IMR-90 (cell line): ENCODE data around the gene TMEM72. TPM values are rescaled to one million over a fixed set of nuclear protein-coding genes. Genes with fewer than 3 reads are reported as not detected.

Experiments used
- ATAC-seq: fragments of 200-7000 bp; cut with Tn5 transposase; 2 replicates; pipeline ENCODE4 v1.9.1; 2020; ENCODE audit warnings: low read depth, mild to moderate bottlenecking, moderate library complexity
- BruUV-seq: library from RNA; stranded (reverse); fragments of 400-500 nt; replicated peaks from 2 replicates; lab custom pipeline; 2021; lab: Mats Ljungman, UMichigan
- CTCF ChIA-PET: fragments of 300-600 bp; formaldehyde crosslinking; extraction: SDS; loops from one replicate; lab custom pipeline; 2021; ENCODE audit warnings: antibody characterized with exemption; lab: Yijun Ruan, JAX
- POLR2A ChIA-PET: fragments of 300-600 bp; sonication (Branson Sonifier 250); formaldehyde crosslinking; loops from one replicate; lab custom pipeline; 2022; ENCODE audit warnings: antibody characterized with exemption; ENCODE audit not compliant: unreplicated experiment; lab: Charles Lee
- DNase-seq: peaks from one replicate; pipeline ENCODE4 v3.0.0; 2013
- H2AFZ ChIP-seq: replicated peaks from 2 replicates; pipeline ENCODE3; 2013; ENCODE audit warnings: low read length, mild to moderate bottlenecking; ENCODE audit not compliant: poor library complexity
- H2AK5ac ChIP-seq: 2 replicates; pipeline ENCODE4 v1.6.1; 2013; ENCODE audit warnings: low read depth, low read length, inconsistent platforms
- H2AK9ac ChIP-seq: replicated peaks from 2 replicates; pipeline ENCODE3; 2013; ENCODE audit warnings: mild to moderate bottlenecking, low read depth, low read length, moderate library complexity; ENCODE audit not compliant: poor library complexity
- H2BK120ac ChIP-seq: 2 replicates; pipeline ENCODE4 v1.6.1; 2013; ENCODE audit warnings: low read depth, low read length, inconsistent platforms
- H2BK15ac ChIP-seq: 3 replicates; pipeline ENCODE4 v1.6.1; 2013; ENCODE audit warnings: low read depth, low read length, inconsistent platforms
- H2BK20ac ChIP-seq: 2 replicates; pipeline ENCODE4 v1.6.1; 2013; ENCODE audit warnings: low read depth, mild to moderate bottlenecking, inconsistent platforms, low read length, moderate library complexity
- H2BK5ac ChIP-seq: 2 replicates; pipeline ENCODE4 v1.6.1; 2013; ENCODE audit warnings: mild to moderate bottlenecking, low read depth, low read length, inconsistent platforms; ENCODE audit not compliant: poor library complexity, severe bottlenecking
- H3K14ac ChIP-seq: replicated peaks from 2 replicates; pipeline ENCODE4 v1.6.1; 2013; ENCODE audit warnings: low read depth, low read length, inconsistent platforms
- H3K18ac ChIP-seq: 2 replicates; pipeline ENCODE4 v1.6.1; 2013; ENCODE audit warnings: low read depth, low read length, control low read depth
- H3K23ac ChIP-seq: 2 replicates; pipeline ENCODE4 v1.6.1; 2013; ENCODE audit warnings: low read depth, low read length, inconsistent platforms
- H3K27ac ChIP-seq: 2 replicates; pipeline ENCODE4 v1.5.1; 2013; ENCODE audit warnings: mild to moderate bottlenecking, control low read depth, low read length; ENCODE audit not compliant: insufficient read depth
- H3K27me3 ChIP-seq: 2 replicates; pipeline ENCODE4 v1.6.1; 2013; ENCODE audit warnings: low read length; ENCODE audit not compliant: control insufficient read depth, insufficient read depth
- H3K36me3 ChIP-seq: 2 replicates; pipeline ENCODE4 v1.6.1; 2013; ENCODE audit warnings: low read length, mixed read lengths; ENCODE audit not compliant: control insufficient read depth, insufficient read depth
- H3K4ac ChIP-seq: 2 replicates; pipeline ENCODE4 v1.6.1; 2013; ENCODE audit warnings: low read depth, low read length, inconsistent platforms
- H3K4me1 ChIP-seq: 2 replicates; pipeline ENCODE4 v1.6.1; 2013; ENCODE audit warnings: low read length, mixed read lengths; ENCODE audit not compliant: control insufficient read depth, insufficient read depth
- H3K4me2 ChIP-seq: 2 replicates; pipeline ENCODE4 v1.6.1; 2013; ENCODE audit warnings: low read depth, mild to moderate bottlenecking, control low read depth, low read length, moderate library complexity
- H3K4me3 ChIP-seq: 2 replicates; pipeline ENCODE4 v1.5.1; 2013; ENCODE audit warnings: low read depth, mild to moderate bottlenecking, control low read depth, low read length, moderate library complexity; ENCODE audit not compliant: insufficient read depth
- H3K56ac ChIP-seq: 2 replicates; pipeline ENCODE4 v1.6.1; 2013; ENCODE audit warnings: low read length, inconsistent platforms; ENCODE audit not compliant: insufficient read depth; ENCODE audit errors: extremely low read depth
- H3K79me1 ChIP-seq, 2 experiments: 2 replicates each; pipeline ENCODE4 v1.6.1; 2013; ENCODE audit warnings: low read length in 2 of 2, inconsistent platforms in 1 of 2, low read depth in 1 of 2
- H3K9ac ChIP-seq: 2 replicates; pipeline ENCODE4 v1.6.1; 2013; ENCODE audit warnings: low read depth, low read length, control low read depth
- H3K9me1 ChIP-seq: 2 replicates; pipeline ENCODE4 v1.6.1; 2013; ENCODE audit warnings: low read length, inconsistent platforms; ENCODE audit not compliant: insufficient read depth
- H3K9me3 ChIP-seq: 2 replicates; pipeline ENCODE4 v1.6.1; 2013; ENCODE audit warnings: low read length; ENCODE audit not compliant: control insufficient read depth, insufficient read depth
- H4K20me1 ChIP-seq: 2 replicates; pipeline ENCODE4 v1.6.1; 2013; ENCODE audit warnings: low read length, inconsistent platforms; ENCODE audit not compliant: insufficient read depth
- H4K5ac ChIP-seq: 2 replicates; pipeline ENCODE4 v1.6.1; 2013; ENCODE audit warnings: mild to moderate bottlenecking, low read depth, low read length, control low read depth
- H4K8ac ChIP-seq, 2 experiments: 2 replicates each; pipeline ENCODE4 v1.6.1; 2013; ENCODE audit warnings: low read depth in 2 of 2, low read length in 2 of 2, control low read depth in 1 of 2, inconsistent platforms in 1 of 2
- H4K91ac ChIP-seq: 2 replicates; pipeline ENCODE4 v1.6.1; 2013; ENCODE audit warnings: low read depth, low read length, inconsistent platforms; ENCODE audit not compliant: insufficient read depth
- BHLHE40 ChIP-seq: fragments of 150-350 bp; IDR thresholded peaks from 2 replicates; pipeline ENCODE4 v1.6.1; 2016; ENCODE audit warnings: mild to moderate bottlenecking, low read depth, low read length
- CEBPB ChIP-seq: IDR thresholded peaks from 2 replicates; pipeline ENCODE4 v1.6.1; 2012; ENCODE audit warnings: low read depth, low read length, improper control_type of control experiment
- CHD1 ChIP-seq: IDR thresholded peaks from 2 replicates; pipeline ENCODE4 v1.6.1; 2012; ENCODE audit warnings: low read depth, low read length, improper control_type of control experiment
- ELK1 ChIP-seq: fragments of 150-350 bp; IDR thresholded peaks from 2 replicates; pipeline ENCODE4 v1.6.1; 2016; ENCODE audit warnings: low read depth, mild to moderate bottlenecking, low read length, moderate library complexity, borderline replicate concordance
- FOS ChIP-seq: fragments of 150-350 bp; IDR thresholded peaks from 2 replicates; pipeline ENCODE4 v1.6.1; 2016; ENCODE audit warnings: low read depth, low read length
- MAFK ChIP-seq: IDR thresholded peaks from 2 replicates; pipeline ENCODE4 v1.6.1; 2012; ENCODE audit warnings: low read depth, low read length, improper control_type of control experiment
- MAZ ChIP-seq: IDR thresholded peaks from 2 replicates; pipeline ENCODE4 v1.6.1; 2012; ENCODE audit warnings: low read depth, mild to moderate bottlenecking, low read length, improper control_type of control experiment, moderate library complexity, borderline replicate concordance
- MXI1 ChIP-seq: IDR thresholded peaks from 2 replicates; pipeline ENCODE4 v1.6.1; 2012; ENCODE audit warnings: low read depth, mild to moderate bottlenecking, low read length, moderate library complexity, borderline replicate concordance
- POLR2A ChIP-seq: IDR thresholded peaks from 2 replicates; pipeline ENCODE4 v1.6.1; 2012; ENCODE audit warnings: mild to moderate bottlenecking, low read depth, low read length
- RAD21 ChIP-seq: IDR thresholded peaks from 2 replicates; pipeline ENCODE4 v1.6.1; 2012; ENCODE audit warnings: low read length, improper control_type of control experiment
- RCOR1 ChIP-seq: IDR thresholded peaks from 2 replicates; pipeline ENCODE4 v1.6.1; 2012; ENCODE audit warnings: mild to moderate bottlenecking, low read length, improper control_type of control experiment; ENCODE audit not compliant: insufficient replicate concordance
- RFX5 ChIP-seq: IDR thresholded peaks from 2 replicates; pipeline ENCODE4 v1.8.0; 2012; ENCODE audit warnings: low read depth, mild to moderate bottlenecking, low read length, moderate library complexity
- SMC3 ChIP-seq: fragments of 150-350 bp; IDR thresholded peaks from 2 replicates; pipeline ENCODE4 v1.6.1; 2016; ENCODE audit warnings: low read depth, mild to moderate bottlenecking, antibody characterized with exemption, low read length, moderate library complexity
- WGBS, 2 experiments: methylation state at CpG; one replicate each; pipeline versions ENCODE4 v1.1.5 to v1.1.7; 2013; ENCODE audit warnings: missing lambda C conversion rate in 2 of 2; ENCODE audit not compliant: insufficient read length in 1 of 2; ENCODE audit errors: extremely low coverage in 2 of 2; 5-methylcytosine and 5-hydroxymethylcytosine counted together
- dilution Hi-C: fragments of 300-500 bp; cut with HindIII; formaldehyde crosslinking; loops from one replicate; pipeline ENCODE4 v1.14.3; 2018; ENCODE audit warnings: low sequenced_read_pairs; ENCODE audit not compliant: unreplicated experiment
- in situ Hi-C: fragments of 300-500 bp; cut with MboI; formaldehyde crosslinking; loops from 3 replicates; pipeline ENCODE4 v1.14.3; 2019; ENCODE audit warnings: low sequenced_read_pairs, inconsistent platforms, mixed read lengths
- intact Hi-C: fragments of 100-400 bp; cut with micrococcal nuclease; formaldehyde crosslinking; loops from 2 replicates; pipeline ENCODE4 v1.10.0; 2022
- polyA plus RNA-seq, 3 experiments: library from polyadenylated mRNA; depleted of rRNA; stranded (reverse); fragments of >200 nt; gene quantifications; 2 replicates each; pipeline ENCODE4 v1.2.3, GENCODE V29; 2012; ENCODE audit warnings: low replicate concordance in 1 of 3
- total RNA-seq: library from RNA; depleted of rRNA; stranded (reverse); fragments of >200 nt; gene quantifications from 2 replicates; pipeline ENCODE4 v1.2.3, GENCODE V29; 2012
- TF ChIP-seq, protein P1 (sequence below): conservative IDR thresholded peaks from 2 replicates; pipeline ENCODE4 v1.5.1; 2012; ENCODE audit warnings: mild to moderate bottlenecking, low read depth, low read length, improper control_type of control experiment
- TF ChIP-seq, protein P2 (sequence below): fragments of 150-350 bp; IDR thresholded peaks from 2 replicates; pipeline ENCODE4 v1.6.1; 2017; ENCODE audit warnings: mild to moderate bottlenecking, antibody characterized with exemption, low read length, low read depth

The TMEM72 gene
- total and polyA plus RNA-seq, 2 of the 4 experiments (the other 2 are of a cell fraction), result not detected

DNA sequence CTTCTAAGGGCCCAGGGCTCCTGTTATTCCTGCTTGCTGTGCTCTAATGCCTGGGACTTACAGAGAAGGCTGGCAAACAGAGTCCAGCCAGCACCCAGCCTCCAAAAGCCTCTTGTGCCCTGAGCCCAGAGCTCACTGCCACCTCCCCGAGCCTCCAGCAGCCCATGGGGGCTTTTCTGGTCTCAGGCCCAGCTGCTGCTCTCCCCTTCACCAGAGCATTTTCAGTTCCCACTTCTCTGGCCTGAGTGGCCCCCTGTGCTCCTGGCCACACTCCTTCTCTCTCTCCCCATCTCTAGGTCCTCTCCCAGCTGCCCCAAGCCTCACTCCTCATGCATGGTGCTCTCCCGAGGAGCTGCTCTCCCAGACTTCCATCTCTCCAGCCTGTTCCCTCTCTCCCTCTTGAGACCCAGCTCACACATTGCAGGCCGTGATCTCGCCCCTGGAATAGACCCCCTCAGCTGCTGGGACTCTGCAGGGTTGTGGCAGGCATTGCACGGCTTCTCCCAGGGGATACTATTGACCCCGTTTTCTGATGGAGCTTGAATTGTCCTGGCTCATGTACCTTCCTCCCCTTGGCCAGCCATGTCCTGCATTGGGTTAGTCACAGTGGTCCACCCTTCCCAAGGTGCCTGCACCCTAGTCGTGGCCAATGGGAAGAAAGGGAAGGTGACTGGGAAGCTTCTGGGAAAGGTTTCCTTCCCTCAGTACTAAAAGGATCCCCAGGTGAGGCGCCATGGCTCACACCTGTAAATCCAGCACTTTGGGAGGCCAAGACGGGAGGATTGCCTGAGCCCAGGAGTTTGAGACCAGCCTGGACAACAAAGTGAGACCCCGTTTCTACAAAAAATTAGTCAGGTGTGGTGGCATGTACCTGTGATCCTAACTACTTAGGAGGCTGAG lies 39.4 kb downstream of the TMEM72 start:
- no peak overlapping the region for H2BK20ac ChIP-seq
- no peak overlapping the region for H3K18ac ChIP-seq
- H3K79me1 ChIP-seq, result no peaks in the 10 kb centered on the region
- no peak overlapping the region for H4K91ac ChIP-seq
- no peak overlapping the region for H2BK5ac ChIP-seq
- H3K4me2 ChIP-seq, result no peak overlapping the region
- H2BK15ac ChIP-seq, result no peak overlapping the region
- H3K27me3 ChIP-seq, result no peaks in the 10 kb centered on the region
- H3K23ac ChIP-seq, result no peak overlapping the region
- ChIA-PET POLR2A (no interaction called here), CTCF (no interaction called here)
- in situ Hi-C loops, result no loop called here
- peaks cover 9% of the 10 kb centered on the region for H3K4me1 ChIP-seq
- no peak for DNase-seq
- no peak overlapping the region for H4K5ac ChIP-seq
- no peak overlapping the region for H2AFZ ChIP-seq
- no peak overlapping the region for H2BK120ac ChIP-seq
- H2AK9ac ChIP-seq, result no peak overlapping the region
- WGBS, 2 experiments, result 85% methylated on average over 3 of the region's 10 CpGs; no CpG with 5 or more reads in 1 of the 2 experiments
- H3K14ac ChIP-seq, result 0 out of 2 replicates have a peak overlapping the region, but pooled peaks have one; percentile 21
- H3K9me3 ChIP-seq, result no peaks in the 10 kb centered on the region
- peak overlapping the region; percentile 25; the same call in 1 of the 2 replicates for H2AK5ac ChIP-seq
- intact Hi-C loops, result no loop called here
- no peak overlapping the region for H3K4me3 ChIP-seq
- ATAC-seq, result no peak
- no peak overlapping the region for H3K56ac ChIP-seq
- H3K9ac ChIP-seq, result no peak overlapping the region
- no peak overlapping the region for H3K4ac ChIP-seq
- H4K20me1 ChIP-seq, result no peaks in the 10 kb centered on the region
- BruUV-seq, result no TSS peak
- no peak overlapping the region for H3K27ac ChIP-seq
- no peaks in the 10 kb centered on the region for H3K36me3 ChIP-seq
- dilution Hi-C loops, result no loop called here
- peaks cover 6% of the 10 kb centered on the region for H3K9me1 ChIP-seq
- no peak overlapping the region for H4K8ac ChIP-seq
- TF ChIP-seq POLR2A (no peak), FOS (no peak), BHLHE40 (no peak), MAZ (no peak), RCOR1 (no peak), ELK1 (no peak), CHD1 (no peak), MAFK (no peak), RAD21 (no peak), SMC3 (no peak), MXI1 (no peak), CEBPB (no peak), RFX5 (no peak)
- TF ChIP-seq, protein P1, sequence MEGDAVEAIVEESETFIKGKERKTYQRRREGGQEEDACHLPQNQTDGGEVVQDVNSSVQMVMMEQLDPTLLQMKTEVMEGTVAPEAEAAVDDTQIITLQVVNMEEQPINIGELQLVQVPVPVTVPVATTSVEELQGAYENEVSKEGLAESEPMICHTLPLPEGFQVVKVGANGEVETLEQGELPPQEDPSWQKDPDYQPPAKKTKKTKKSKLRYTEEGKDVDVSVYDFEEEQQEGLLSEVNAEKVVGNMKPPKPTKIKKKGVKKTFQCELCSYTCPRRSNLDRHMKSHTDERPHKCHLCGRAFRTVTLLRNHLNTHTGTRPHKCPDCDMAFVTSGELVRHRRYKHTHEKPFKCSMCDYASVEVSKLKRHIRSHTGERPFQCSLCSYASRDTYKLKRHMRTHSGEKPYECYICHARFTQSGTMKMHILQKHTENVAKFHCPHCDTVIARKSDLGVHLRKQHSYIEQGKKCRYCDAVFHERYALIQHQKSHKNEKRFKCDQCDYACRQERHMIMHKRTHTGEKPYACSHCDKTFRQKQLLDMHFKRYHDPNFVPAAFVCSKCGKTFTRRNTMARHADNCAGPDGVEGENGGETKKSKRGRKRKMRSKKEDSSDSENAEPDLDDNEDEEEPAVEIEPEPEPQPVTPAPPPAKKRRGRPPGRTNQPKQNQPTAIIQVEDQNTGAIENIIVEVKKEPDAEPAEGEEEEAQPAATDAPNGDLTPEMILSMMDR, result no peak
- TF ChIP-seq, protein P2, sequence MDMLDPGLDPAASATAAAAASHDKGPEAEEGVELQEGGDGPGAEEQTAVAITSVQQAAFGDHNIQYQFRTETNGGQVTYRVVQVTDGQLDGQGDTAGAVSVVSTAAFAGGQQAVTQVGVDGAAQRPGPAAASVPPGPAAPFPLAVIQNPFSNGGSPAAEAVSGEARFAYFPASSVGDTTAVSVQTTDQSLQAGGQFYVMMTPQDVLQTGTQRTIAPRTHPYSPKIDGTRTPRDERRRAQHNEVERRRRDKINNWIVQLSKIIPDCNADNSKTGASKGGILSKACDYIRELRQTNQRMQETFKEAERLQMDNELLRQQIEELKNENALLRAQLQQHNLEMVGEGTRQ, result no peak
